ENCODE measurements around the gene SSH3.

DNA sequence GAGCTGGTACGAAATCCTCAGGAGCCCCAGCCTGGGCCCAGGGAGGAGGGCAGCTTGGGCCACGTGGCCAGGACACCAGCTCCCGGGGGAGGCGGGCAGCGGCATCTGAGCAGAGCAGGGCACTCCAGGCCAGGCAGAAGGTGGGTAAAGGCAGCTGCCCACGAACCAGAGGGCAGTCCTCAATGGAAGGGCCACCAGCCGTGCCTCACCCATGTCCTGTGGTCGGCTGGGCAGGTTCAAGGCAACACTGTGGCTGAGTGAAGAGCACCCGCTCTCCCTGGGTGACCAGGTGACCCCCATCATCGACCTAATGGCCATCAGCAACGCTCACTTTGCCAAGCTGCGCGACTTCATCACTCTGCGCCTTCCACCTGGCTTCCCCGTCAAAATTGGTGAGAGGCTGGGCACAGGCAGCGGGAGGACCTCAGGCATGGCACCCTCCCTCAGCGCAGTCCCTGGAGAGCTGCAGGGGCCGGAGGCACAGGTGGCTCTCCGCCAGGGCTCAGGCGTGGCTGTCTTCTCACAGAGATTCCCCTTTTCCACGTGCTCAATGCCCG, 2.5 kb upstream of the SSH3 start:
- TF ChIP-seq SP1 (IDR thresholded peaks at IDR 0.05; ENCODE audit: low read depth): no peak
- TF ChIP-seq, protein P1, sequence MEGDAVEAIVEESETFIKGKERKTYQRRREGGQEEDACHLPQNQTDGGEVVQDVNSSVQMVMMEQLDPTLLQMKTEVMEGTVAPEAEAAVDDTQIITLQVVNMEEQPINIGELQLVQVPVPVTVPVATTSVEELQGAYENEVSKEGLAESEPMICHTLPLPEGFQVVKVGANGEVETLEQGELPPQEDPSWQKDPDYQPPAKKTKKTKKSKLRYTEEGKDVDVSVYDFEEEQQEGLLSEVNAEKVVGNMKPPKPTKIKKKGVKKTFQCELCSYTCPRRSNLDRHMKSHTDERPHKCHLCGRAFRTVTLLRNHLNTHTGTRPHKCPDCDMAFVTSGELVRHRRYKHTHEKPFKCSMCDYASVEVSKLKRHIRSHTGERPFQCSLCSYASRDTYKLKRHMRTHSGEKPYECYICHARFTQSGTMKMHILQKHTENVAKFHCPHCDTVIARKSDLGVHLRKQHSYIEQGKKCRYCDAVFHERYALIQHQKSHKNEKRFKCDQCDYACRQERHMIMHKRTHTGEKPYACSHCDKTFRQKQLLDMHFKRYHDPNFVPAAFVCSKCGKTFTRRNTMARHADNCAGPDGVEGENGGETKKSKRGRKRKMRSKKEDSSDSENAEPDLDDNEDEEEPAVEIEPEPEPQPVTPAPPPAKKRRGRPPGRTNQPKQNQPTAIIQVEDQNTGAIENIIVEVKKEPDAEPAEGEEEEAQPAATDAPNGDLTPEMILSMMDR (IDR thresholded peaks at IDR 0.05 in 2 of 3, conservative IDR thresholded peaks at IDR 0.05 in 1 of 3; ENCODE audit: borderline replicate concordance in 1 of 3, insufficient read depth in 1 of 3, low read depth in 2 of 3, low read length in 2 of 3): no peak
- TF ChIP-seq, protein P2, sequence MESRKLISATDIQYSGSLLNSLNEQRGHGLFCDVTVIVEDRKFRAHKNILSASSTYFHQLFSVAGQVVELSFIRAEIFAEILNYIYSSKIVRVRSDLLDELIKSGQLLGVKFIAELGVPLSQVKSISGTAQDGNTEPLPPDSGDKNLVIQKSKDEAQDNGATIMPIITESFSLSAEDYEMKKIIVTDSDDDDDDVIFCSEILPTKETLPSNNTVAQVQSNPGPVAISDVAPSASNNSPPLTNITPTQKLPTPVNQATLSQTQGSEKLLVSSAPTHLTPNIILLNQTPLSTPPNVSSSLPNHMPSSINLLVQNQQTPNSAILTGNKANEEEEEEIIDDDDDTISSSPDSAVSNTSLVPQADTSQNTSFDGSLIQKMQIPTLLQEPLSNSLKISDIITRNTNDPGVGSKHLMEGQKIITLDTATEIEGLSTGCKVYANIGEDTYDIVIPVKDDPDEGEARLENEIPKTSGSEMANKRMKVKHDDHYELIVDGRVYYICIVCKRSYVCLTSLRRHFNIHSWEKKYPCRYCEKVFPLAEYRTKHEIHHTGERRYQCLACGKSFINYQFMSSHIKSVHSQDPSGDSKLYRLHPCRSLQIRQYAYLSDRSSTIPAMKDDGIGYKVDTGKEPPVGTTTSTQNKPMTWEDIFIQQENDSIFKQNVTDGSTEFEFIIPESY (IDR thresholded peaks at IDR 0.05; ENCODE audit: extremely low read depth, insufficient replicate concordance, low read length): no peak

All from HCT116 (cell line).